ENCODE data around the gene FNDC5. TPM values are rescaled to one million over a fixed set of nuclear protein-coding genes. Genes with fewer than 3 reads are reported as not detected.

Gene FNDC5
- total and polyA plus RNA-seq, 9 of the 15 experiments (the other 6 are each of a cell fraction or from before 2014, with no cell fraction given), result 0.06 to 2.1 (median 0.22) TPM

DNA sequence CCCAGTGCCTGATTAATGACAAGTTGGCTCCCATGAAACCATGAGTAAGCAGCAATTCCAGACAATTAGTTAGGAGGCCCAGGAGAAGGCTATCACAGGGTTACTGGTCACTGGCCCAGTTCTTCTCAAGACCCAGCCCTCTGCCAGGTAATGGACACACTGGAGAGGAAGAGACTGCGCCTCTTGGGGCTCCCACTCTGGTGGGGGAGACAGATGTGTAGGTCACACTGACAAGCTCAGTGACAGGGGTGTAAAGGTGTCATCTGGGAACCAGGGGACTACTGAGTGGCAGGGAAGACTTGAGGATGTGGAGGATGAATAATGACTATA is 20.5 kb upstream of the FNDC5 start:
- WGBS (ENCODE audit: insufficient coverage, low coverage, missing lambda C conversion rate), result 0% methylated on average over 1 of the region's 1 CpG
- H3K9me3 ChIP-seq (replicated peaks; ENCODE audit: control insufficient read depth, insufficient read depth, low read depth, low read length), result no peaks in the 10 kb centered on the region
- no TSS peak for BruUV-seq (replicated peaks)
- no peaks in the 10 kb centered on the region for H3K36me3 ChIP-seq (ENCODE audit: control insufficient read depth, insufficient read depth, low read length)
- CTCF ChIA-PET (ENCODE audit: low intra/inter-chr PET ratio), result no interaction called here
- no peak overlapping the region for H3K9ac ChIP-seq (ENCODE audit: insufficient read depth in 1 of 2, low read depth in 2 of 2, low read length in 2 of 2)
- ATAC-seq (no peak), DNase-seq (ENCODE audit: extremely low read depth in 1 of 4, low spot score in 3 of 4) (no peak), FAIRE-seq (no peak)
- H4K20me1 ChIP-seq (replicated peaks; ENCODE audit: control insufficient read depth, insufficient read depth, low read length), result peaks cover 35% of the 10 kb centered on the region; the same call in 1 of the 2 replicates
- H3K27me3 ChIP-seq (ENCODE audit: control insufficient read depth in 2 of 2, insufficient read depth in 2 of 2, low read length in 2 of 2), result peaks cover 5 to 63% of the 10 kb centered on the region in 2 experiments; a peak in 3 of 5 replicates
- TF ChIP-seq, protein P1, sequence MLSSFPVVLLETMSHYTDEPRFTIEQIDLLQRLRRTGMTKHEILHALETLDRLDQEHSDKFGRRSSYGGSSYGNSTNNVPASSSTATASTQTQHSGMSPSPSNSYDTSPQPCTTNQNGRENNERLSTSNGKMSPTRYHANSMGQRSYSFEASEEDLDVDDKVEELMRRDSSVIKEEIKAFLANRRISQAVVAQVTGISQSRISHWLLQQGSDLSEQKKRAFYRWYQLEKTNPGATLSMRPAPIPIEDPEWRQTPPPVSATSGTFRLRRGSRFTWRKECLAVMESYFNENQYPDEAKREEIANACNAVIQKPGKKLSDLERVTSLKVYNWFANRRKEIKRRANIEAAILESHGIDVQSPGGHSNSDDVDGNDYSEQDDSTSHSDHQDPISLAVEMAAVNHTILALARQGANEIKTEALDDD (IDR thresholded peaks at IDR 0.05), result 0 out of 2 replicates have a peak, but pooled peaks have one; percentile 9
- TF ChIP-seq, protein P2, sequence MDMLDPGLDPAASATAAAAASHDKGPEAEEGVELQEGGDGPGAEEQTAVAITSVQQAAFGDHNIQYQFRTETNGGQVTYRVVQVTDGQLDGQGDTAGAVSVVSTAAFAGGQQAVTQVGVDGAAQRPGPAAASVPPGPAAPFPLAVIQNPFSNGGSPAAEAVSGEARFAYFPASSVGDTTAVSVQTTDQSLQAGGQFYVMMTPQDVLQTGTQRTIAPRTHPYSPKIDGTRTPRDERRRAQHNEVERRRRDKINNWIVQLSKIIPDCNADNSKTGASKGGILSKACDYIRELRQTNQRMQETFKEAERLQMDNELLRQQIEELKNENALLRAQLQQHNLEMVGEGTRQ (CRISPR knock-in tag; IDR thresholded peaks at IDR 0.05), result no peak
- TF ChIP-seq MEF2A (IDR thresholded peaks at IDR 0.05; ENCODE audit: control insufficient read depth, low read depth, low read length), result no peak
- TF ChIP-seq, protein P3, sequence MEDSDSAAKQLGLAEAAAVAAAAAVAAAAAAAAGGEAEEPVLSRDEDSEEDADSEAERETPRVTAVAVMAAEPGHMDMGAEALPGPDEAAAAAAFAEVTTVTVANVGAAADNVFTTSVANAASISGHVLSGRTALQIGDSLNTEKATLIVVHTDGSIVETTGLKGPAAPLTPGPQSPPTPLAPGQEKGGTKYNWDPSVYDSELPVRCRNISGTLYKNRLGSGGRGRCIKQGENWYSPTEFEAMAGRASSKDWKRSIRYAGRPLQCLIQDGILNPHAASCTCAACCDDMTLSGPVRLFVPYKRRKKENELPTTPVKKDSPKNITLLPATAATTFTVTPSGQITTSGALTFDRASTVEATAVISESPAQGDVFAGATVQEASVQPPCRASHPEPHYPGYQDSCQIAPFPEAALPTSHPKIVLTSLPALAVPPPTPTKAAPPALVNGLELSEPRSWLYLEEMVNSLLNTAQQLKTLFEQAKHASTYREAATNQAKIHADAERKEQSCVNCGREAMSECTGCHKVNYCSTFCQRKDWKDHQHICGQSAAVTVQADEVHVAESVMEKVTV (CRISPR knock-in tag; IDR thresholded peaks at IDR 0.05), result no peak
- no peak for TF ChIP-seq GATA2 (CRISPR knock-in tag; IDR thresholded peaks at IDR 0.05)
- H3K4me3 ChIP-seq, result no peak overlapping the region
- H3K4me1 ChIP-seq (replicated peaks in 1 of 2; ENCODE audit: control insufficient read depth in 2 of 2, insufficient read depth in 2 of 2, low read length in 2 of 2), result peaks cover 5 to 25% of the 10 kb centered on the region in 2 experiments; a peak in 4 of 5 replicates
- intact Hi-C loops (cut with micrococcal nuclease) (no loop called here), in situ Hi-C loops (cut with MboI) (loop anchor here (25.0 kb wide), 1 partner anchor 721 kb away; no protein-coding TSS in a partner anchor)
- no peaks in the 10 kb centered on the region for H3K79me2 ChIP-seq (ENCODE audit: control insufficient read depth, insufficient read depth, low read length)
- H3K4me2 ChIP-seq (ENCODE audit: insufficient read depth, low read length), result no peak overlapping the region
- H3K27ac ChIP-seq (ENCODE audit: extremely low read depth, low read depth, low read length), result no peak overlapping the region
- POLR2A ChIA-PET, result interaction anchor here (0.6 kb wide), 1 partner anchor 93 kb away, joined by 3 read pairs; no protein-coding TSS in a partner anchor
- no peaks in the 10 kb centered on the region for H3K9me1 ChIP-seq (ENCODE audit: control insufficient read depth, insufficient read depth, low read length)
- H2AFZ ChIP-seq (ENCODE audit: low read depth, low read length), result no peak overlapping the region

All from K562 (cell line).